Heart right ventricle (tissue), 16 donors: Measurements from ENCODE around the gene TCTN3. TPM values are rescaled to one million over a fixed set of nuclear protein-coding genes. Genes with fewer than 3 reads are reported as not detected.
A peak's percentile ranks its signal among the peaks of the same experiment; 100 is the strongest.

Experiments
- ATAC-seq, 8 donors: fragments of 200-7000 bp; cut with Tn5 transposase; one replicate each; pipeline ENCODE4 v1.9.1; 2020; ENCODE audit warnings: mild to moderate bottlenecking in 8 of 8, moderate library complexity in 8 of 8, moderate number of reproducible peaks in 1 of 8
- DNase-seq, 2 donors: peaks; one replicate each; pipeline ENCODE4 v3.0.0-alpha.2; 2020
- H3K27ac ChIP-seq, 10 donors: fragments of 200-600 bp; sonication (generic) in 2 of 10; one replicate each; pipeline versions ENCODE4 v1.5.0 to v1.8.0; 2020 to 2022; ENCODE audit warnings: mild to moderate bottlenecking in 3 of 10
- H3K27me3 ChIP-seq, 7 donors: fragments of 200-600 bp; one replicate each; pipeline ENCODE4 v1.8.0; 2021 to 2022; ENCODE audit warnings: mild to moderate bottlenecking in 2 of 7
- H3K36me3 ChIP-seq, 9 donors: fragments of 200-600 bp; sonication (generic) in 1 of 9; one replicate each; pipeline versions ENCODE4 v1.5.0 to v1.8.0; 2020 to 2022; ENCODE audit warnings: mild to moderate bottlenecking in 2 of 9
- H3K4me1 ChIP-seq, 9 donors: fragments of 200-600 bp; sonication (generic) in 1 of 9; one replicate each; pipeline versions ENCODE4 v1.5.0 to v1.8.0; 2020 to 2022; ENCODE audit warnings: mild to moderate bottlenecking in 4 of 9
- H3K4me3 ChIP-seq, 10 donors: fragments of 200-600 bp; sonication (generic) in 2 of 10; one replicate each; pipeline versions ENCODE4 v1.5.0 to v1.8.0; 2020 to 2022; ENCODE audit warnings: mild to moderate bottlenecking in 7 of 10, moderate library complexity in 2 of 10
- H3K9me3 ChIP-seq, 11 donors: fragments of 200-600 bp in 10 of 11; sonication (generic) in 2 of 11; one replicate each; pipeline versions ENCODE4 v1.5.0 to v1.8.0; 2013 to 2022; ENCODE audit warnings: mild to moderate bottlenecking in 2 of 11, control low read depth in 1 of 11, moderate library complexity in 1 of 11
- CTCF ChIP-seq, 9 donors: fragments of 200-600 bp; sonication (generic) in 2 of 9; IDR thresholded peaks; one replicate each; pipeline versions ENCODE4 v1.5.0 to v1.8.0; 2021 to 2022; ENCODE audit warnings: antibody characterized with exemption in 9 of 9, mild to moderate bottlenecking in 5 of 9, moderate library complexity in 1 of 9
- WGBS, 2 donors: extraction: QIAGEN DNeasy Blood & Tissue Kit; methylation state at CpG; one replicate each; pipeline ENCODE4 v1.1.7; 2013; ENCODE audit warnings: inconsistent platforms in 1 of 2; 5-methylcytosine and 5-hydroxymethylcytosine counted together
- intact Hi-C, 10 donors: fragments of 100-400 bp; cut with DNase I; formaldehyde crosslinking; loops; one replicate each; pipeline versions ENCODE4 v1.11.1 to v1.14.2; 2022
- polyA plus RNA-seq, 2 donors: library from polyadenylated mRNA; stranded (reverse); fragments of 200-250 nt; gene quantifications; one replicate each; pipeline ENCODE4 v1.2.3, GENCODE V29; 2013
- total RNA-seq, 10 donors: library from RNA; stranded (reverse); fragmentation: NEBNext Ultra II Directional in 3 of 10; extraction: Animal tissue kit (Norgen Biotek cat#: 25700) in 3 of 10; gene quantifications; one replicate each; pipeline versions ENCODE4 v1.2.1 to v1.2.4, GENCODE V29; 2021 to 2023
- donor health status: Arrhythmogenic right ventricular cardiomyopathy.
- donor health status: ischemic (EF 13 %, LVEDD 7.1; RV severe dilation, severe dysfunction).
- donor health status: healthy with polysubstance abuse.
- donor health status: DM: no; HTN: yes; CAD: no.
- donor health status: DM: no; HTN: no; CAD: no.
- donor health status: ischemic (EF 25% LVEDD 6.9; RV normal size, moderate dysfunction).
- donor health status: ischemic (EF 25% LVEDD 5.7; RV mildly dilated, moderate dysfunction).
- donor health status: healthy.
- donor health status: DM: yes; HTN: yes; CAD: no.
- donor health status: Ischemic cardiomyopathy.
- donor health status: ischemic (EF 35%, LVEDD 5.7; RV mildly dilated, moderate dysfunction).
- donor health status: nonischemic (EF 11% LVEDD 7.7; RV severe dilation, severe dysfunction).
- donor health status: DM: yes; HTN: yes; CAD: no.
- donor health status: PGD.
- donor health status: ischemic (EF 29% LVEDD 5.4; RV normal size, mild dysfunction).
- donor health status: nonischemic (EF 23%, LVEDD 6.1; RV moderate dilation, normal function).

TCTN3 gene
- total and polyA plus RNA-seq, 12 donors: 6.4 to 17.5 (median 11.4) TPM

- ATAC-seq: no peak
- Histone ChIP-seq H3K27ac (no peak overlapping the region), H3K4me1 (no peaks in the 10 kb centered on the region), H3K4me3 (no peak overlapping the region), H3K27me3 (no peaks in the 10 kb centered on the region), H3K36me3 (peaks cover 0 to 87% (median 21%) of the 10 kb centered on the region in 9 donors), H3K9me3 (peaks cover 0 to 10% (median 0%) of the 10 kb centered on the region in 11 donors)
- WGBS, 2 donors: 90 to 95% methylated on average over 1 of the region's 1 CpG
- intact Hi-C loops: no loop called here
- no peak for DNase-seq
- TF ChIP-seq CTCF (IDR thresholded peaks at IDR 0.05): no peak
These were observed 45.6 kb downstream of the TCTN3 start for GRCh38 chr10:95648138-95648537.

DNA sequence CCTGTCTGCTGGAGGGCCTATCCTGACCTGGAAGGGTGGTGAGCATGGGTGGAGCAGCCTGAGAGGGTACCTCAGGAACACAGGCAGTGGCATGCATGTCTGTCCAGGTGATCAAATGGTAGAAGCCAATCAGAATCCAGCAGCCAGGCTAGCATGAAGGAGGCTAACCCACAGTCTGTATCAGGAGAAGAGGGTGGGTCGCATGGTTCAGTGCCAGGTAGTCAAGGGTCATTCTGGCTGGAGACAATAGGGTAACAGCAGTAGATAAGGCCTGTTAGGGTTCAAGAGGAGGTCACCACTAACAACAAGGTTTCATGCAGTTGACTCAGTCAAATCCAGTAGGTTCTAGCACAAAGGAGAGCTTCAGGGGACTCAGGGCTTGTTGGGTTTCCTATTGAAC lies 47.6 kb downstream of the TCTN3 start:
- Histone ChIP-seq H3K36me3 (peaks cover 0 to 87% (median 18%) of the 10 kb centered on the region in 9 donors), H3K9me3 (peaks cover 0 to 2% (median 0%) of the 10 kb centered on the region in 11 donors), H3K4me3 (no peak overlapping the region), H3K27me3 (no peaks in the 10 kb centered on the region), H3K4me1 (no peaks in the 10 kb centered on the region), H3K27ac (no peak overlapping the region)
- intact Hi-C loops: no loop called here
- TF ChIP-seq CTCF (IDR thresholded peaks at IDR 0.05): no peak
- 90% methylated on average over 1 of the region's 1 CpG for WGBS, 2 donors
- no peak for DNase-seq
- ATAC-seq: peak in 1 of 8 donors; percentile 15

GRCh38 chr10:95644901-95645300 lies 48.8 kb downstream of the TCTN3 start:
- Histone ChIP-seq H3K9me3 (no peaks in the 10 kb centered on the region), H3K27ac (no peak overlapping the region), H3K4me1 (no peaks in the 10 kb centered on the region), H3K27me3 (no peaks in the 10 kb centered on the region), H3K36me3 (peaks cover 0 to 87% (median 21%) of the 10 kb centered on the region in 9 donors), H3K4me3 (no peak overlapping the region)
- TF ChIP-seq CTCF (IDR thresholded peaks at IDR 0.05): no peak
- ATAC-seq: no peak
- intact Hi-C loops: no loop called here
- DNase-seq: no peak
- WGBS, 2 donors: 37 to 53% methylated on average over 1 of the region's 1 CpG

- Histone ChIP-seq H3K27me3 (no peaks in the 10 kb centered on the region), H3K36me3 (peaks cover 0 to 97% (median 23%) of the 10 kb centered on the region in 9 donors), H3K4me3 (no peak overlapping the region), H3K27ac (no peak overlapping the region), H3K9me3 (no peaks in the 10 kb centered on the region), H3K4me1 (no peaks in the 10 kb centered on the region)
- TF ChIP-seq CTCF (IDR thresholded peaks at IDR 0.05): no peak
- intact Hi-C loops: no loop called here
- DNase-seq (no peak), ATAC-seq (no peak)
- WGBS, 2 donors: 97 to 100% methylated on average over 1 of the region's 1 CpG
These were observed 52.8 kb downstream of the TCTN3 start for GRCh38 chr10:95640891-95641315.
